OCI-LY1 (cell line): ENCODE data around the gene SLC13A2.

ENCODE experiments used
- CTCF ChIP-seq: fragments of 200-600 bp; sonication (generic), shearing (Covaris generic); IDR thresholded peaks from 2 replicates; pipeline ENCODE4 v1.5.1; 2017; ENCODE audit warnings: mild to moderate bottlenecking, antibody characterized with exemption, low read length, moderate library complexity, mixed read lengths
- EZH2 ChIP-seq: fragments of 200-600 bp; sonication (generic), shearing (Covaris generic); IDR thresholded peaks from 2 replicates; pipeline ENCODE4 v1.8.0; 2017; ENCODE audit warnings: borderline replicate concordance, mixed run types, mild to moderate bottlenecking, antibody characterized with exemption, low read length, moderate library complexity, mixed read lengths

GRCh38 chr17:28521311-28522085 is 48.1 kb downstream of the SLC13A2 start:
- TF ChIP-seq CTCF (no peak), EZH2 (no peak)
